Activated CD4-positive, CD25-positive, alpha-beta regulatory T cell (primary cell): Measurements from ENCODE around the gene SLC25A14.
"Not testable (repeated sequence)": the region's sequence is repeated elsewhere in the genome, so short reads cannot be mapped to it uniquely, and the experiment has no call there.

ENCODE experiments used
- DNase-seq, 4 experiments: peaks; one replicate each; lab custom pipeline; 2025; lab: John Stamatoyannopoulos, UW

The SLC25A14 gene, protein sequence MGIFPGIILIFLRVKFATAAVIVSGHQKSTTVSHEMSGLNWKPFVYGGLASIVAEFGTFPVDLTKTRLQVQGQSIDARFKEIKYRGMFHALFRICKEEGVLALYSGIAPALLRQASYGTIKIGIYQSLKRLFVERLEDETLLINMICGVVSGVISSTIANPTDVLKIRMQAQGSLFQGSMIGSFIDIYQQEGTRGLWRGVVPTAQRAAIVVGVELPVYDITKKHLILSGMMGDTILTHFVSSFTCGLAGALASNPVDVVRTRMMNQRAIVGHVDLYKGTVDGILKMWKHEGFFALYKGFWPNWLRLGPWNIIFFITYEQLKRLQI

DNA sequence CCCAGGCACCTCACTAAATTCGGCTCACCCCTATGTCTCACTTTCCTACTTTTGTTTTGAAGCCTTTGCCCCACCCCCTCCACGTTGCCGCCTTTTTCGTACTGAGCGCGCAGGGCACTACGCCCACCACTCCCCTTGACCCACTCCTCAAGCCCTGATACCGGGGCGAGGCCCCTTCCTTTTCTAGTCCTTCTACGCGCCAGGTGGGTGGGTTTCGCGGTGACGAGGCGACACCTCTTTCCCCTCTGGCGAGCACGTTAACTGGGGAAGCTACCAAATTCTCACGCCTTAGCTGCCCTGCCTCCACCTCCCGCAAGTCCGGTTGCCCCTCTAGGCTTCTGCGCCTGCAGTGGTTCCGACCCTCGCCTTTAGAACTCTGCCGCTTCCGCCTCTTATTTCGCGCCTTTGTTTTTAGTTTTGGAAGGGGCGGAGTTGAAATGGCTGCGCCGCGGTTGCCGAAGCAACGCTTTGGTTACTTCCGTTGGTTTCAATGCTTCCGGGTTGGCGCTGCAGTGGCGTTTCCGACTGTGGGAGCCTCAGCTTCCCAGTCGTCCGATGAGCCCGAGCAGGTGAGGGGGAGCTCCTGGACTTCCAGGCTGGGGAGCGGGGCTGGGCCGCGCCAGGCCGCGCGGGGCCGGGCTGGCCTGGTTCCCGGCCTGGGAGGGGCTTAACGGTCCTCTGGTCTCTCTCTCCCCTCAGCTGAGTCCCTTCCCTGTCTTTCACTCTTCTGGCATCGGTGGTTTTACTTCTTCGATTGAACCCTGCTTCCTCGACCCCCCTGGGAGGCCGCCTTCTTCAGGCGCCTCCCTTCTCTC is at the start of gene SLC25A14:
Gene SLC25A14 (plus strand): TSS at position 512 of the 815 bp plus-strand sequence. CDS start 360 bp downstream, outside the sequence.
- peak; percentile 7 to 42 (median 28) for DNase-seq

DNA sequence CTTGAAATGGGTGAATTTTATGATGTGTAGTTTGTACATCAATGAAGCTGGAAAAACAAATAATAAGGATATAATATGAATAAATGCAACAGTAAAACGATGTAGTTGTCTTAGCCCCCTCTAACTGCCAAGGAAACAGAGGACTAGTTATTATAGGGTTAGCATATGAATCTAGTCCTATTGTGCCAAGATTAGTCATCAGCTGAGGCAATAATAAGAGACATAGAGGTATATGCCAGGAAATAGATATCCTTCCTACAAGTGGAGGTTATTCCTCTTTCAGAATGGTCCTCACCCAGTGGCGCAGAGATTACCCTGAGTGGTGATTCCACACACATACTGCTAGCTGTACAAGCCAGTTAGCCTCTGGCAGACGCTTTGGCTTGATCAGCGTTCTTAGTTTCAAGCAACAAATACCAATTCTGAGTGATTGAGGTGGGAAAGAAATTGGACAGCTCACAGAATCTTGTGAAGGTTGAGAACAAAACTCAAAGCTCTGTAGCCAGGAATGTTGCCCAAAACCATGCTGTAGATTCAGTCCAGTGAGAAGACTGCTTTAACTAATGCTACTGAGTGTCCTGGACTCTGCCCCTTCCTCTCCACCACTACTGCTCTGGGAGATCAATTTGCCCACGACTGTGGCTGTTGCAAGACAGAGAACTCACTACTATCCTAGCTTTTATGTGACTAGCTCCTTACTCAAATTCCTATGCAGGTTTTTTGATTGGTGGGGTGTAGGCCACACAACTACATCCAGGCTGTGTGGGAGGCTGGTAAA is 44.0 kb upstream of the SLC25A14 start:
- no peak for DNase-seq

DNA sequence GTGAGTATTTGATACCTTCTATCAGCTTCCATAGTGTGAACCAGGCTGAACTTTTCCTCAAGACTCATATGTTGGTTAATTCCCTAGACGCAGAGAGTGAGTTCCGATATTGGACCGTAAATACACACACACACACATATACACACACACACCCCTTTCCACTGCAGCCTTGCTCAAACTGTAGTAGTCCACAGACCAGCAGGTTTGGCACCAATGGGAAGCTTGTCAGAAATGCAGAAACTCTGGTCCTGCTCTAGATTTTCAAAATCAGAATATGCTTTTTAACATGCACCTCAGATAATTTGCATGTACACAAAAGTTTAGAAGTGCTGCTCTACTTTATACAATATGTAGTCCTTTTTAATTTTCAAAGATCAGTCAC is 43.4 kb upstream of the SLC25A14 start:
- no peak for DNase-seq

DNA sequence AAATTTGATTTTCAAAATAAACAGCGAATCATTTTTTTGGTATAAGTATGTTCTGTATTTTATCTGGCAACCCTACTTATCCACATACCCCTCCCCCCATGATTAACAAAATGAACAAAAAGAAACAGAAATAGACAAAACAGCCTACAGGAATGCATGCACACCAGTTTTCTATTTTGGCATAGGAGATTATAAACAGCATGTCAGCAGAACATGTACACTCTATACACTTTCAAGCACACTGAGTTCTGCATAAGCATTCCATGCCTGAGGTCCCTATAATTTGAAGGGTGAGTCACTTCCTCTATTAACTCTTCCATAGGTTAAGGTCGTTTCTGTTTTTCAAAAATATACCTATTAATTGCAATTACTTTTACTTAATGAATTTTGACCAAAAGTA is 43.0 kb upstream of the SLC25A14 start:
- DNase-seq, result no peak

DNA sequence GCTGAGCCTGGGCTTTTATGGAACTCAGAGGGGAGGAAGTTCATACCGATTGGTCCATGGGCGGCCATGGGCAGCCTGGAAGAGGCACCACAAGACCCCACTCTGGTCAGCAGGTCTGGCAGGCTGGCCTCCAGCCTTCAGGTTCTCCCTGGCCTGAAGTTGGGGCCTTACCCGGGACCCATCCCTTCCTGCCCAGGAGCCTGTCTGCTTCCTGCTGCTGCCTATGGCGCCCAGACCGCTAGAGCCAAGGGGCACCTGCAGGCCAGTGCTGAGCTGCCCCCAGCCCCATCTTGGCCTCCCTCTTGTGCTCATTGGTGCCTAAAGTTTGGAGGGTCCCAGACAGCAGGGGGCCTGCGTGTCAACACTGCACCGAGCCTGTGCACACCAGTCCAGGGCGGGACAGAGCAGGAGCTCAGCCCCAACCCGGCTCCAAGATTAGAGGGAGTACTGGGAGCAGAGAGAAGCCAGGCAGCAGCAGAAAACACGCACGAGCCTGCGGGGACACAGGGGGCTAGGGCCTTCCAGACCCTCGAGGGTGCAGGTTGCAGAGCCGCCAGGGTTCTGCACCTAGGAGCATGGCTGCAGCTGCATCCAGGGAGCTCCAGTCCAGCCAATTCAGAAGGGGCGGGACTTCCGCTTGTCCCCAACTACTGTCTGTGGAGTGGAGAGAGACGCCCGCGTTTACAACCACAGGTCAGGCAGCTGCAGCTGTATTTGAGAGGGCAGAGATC is 40.3 kb upstream of the SLC25A14 start:
- DNase-seq, result no peak

DNA sequence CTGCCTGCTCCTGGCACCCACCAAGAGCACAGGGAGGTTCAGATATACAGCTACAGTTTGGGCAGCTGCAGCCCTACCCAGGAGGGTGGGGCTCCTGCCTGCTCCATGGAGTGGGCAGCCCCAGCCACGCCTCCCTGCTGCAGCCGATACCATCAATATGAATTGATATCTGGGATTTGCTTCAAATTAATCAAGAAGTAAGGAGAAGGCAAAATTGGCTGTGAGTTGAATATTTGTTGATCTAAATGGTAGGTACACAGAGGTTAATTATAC is 39.8 kb upstream of the SLC25A14 start:
- DNase-seq, result no peak

DNA sequence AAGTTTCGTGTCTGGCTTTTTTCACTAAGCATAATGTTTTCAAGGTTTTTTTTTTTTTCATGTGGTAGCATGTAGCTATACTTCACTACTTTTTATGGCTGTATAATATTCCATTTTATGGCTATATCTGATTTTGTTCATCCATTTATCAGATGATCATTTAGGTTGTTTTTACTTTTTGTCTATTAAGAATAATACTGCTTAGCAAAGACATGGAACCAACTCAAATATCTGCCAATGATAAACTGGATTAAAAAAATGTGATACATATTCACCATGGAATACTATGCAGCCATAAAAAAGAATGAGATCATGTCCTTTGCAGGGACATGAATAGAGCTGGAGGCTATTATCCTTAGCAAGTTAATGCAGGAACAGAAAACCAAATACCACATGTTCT is 38.3 kb upstream of the SLC25A14 start:
- no peak for DNase-seq

DNA sequence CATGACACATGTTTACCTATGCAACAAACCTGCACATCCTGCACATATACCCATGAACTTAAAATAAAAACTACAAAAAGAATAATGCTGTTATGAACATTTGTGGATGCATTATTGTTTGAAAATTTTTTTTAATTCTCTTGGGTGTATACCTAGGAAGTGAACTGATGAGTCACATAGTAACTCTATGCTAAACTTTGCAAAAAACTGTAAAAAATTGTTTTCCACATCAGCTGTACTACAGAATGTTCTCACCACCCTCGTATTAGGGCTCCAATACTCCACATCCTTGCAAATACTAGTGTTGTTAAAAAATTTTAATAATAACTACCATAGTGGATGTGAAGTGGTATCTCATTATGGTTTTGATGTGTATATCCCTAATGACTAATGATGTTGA is 37.7 kb upstream of the SLC25A14 start:
- no peak for DNase-seq

DNA sequence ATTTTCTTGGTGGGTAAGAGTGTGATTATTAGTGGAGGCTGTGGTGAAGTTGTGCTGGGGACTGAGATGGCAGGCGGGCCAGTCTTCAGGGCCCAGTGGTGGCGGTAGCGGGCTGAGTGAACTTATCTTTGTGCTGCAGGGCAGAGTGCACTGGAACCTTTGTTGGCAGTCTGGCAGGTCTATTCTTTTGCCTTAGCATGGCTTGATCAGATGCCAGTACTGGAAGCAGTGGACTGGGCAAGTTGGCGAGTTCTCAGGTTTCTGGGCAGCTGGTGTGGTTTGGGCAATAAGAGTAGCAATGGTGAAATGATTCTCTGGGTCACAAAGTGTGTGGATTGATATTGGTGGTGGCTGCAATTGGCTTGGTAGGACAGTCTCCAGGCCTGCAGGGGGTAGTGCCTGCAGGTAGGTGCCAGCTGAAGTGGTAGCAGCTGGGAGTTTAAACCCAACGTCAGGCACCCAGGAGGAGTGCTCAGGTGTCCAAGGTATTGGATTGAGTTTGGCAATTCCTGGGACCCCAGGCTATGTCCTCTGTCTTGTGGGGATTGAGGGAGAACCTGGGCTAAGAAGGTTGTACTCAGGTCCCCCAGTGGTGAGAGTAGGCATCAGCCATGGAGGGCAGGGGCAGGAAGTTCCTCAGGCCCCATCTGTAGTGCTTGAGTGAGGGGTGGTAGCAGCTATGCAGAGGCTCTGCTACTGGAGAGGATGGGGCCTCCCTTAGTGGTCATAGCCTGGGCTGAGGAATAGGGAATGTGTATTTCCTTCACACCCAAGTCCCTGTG is 34.9 kb upstream of the SLC25A14 start:
- DNase-seq, result no peak

DNA sequence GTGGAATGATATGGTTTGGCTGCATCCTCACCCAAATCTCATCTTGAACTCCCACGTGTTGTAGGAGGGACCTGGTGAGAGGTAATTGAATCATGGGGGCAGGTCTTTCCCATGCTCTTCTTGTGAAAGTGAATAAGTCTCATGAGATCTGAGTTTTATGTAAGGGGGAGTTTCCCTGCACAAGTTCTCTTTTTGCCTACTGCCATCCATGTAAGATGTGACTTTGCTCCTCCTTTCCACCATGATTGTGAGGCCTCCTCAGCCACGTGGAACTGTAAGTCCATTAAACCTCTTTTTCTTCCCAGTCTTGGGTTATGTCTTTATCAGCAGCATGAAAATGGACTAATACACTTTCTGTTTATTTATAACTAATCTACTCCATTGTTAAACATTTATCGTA is 19.8 kb upstream of the SLC25A14 start:
- not testable (repeated sequence) for DNase-seq

DNA sequence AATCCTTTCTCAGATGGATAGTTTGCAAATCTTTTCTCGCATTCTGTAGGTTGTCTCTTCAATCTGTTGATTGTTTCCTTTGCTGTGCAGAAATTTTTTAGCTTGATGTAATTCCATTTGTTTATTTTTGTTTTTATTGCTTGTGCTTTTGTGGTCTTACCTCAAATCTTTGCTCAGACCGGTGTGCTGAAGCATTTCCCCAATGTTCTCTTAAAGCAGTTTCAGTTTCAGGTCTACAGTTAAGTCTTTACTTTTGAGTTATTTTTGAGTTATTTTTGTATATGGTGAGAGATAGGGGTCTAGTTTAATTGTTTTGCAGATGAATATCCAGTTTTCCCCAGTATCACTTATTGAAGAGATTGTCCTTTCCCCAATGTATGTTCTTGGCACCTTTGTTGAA is 18.2 kb upstream of the SLC25A14 start:
- no peak for DNase-seq

DNA sequence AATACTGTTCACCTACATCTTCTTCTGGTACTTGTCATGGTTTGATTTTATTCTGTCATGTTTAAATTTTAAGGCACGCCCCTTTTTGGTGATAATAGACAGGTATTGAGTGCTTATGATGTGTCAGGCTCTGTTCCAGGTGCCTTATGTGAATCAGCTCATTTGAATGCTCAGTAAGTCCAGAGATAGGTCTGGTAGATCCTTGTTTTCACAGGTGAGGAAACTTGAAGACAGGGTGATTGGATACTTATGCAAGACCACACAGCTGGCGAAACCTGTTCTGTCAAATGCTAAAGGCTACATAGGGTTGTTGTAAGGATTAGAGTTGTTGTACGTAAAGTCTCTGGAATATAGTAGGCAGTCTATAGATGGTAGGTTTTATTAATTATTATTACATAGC is 9.6 kb upstream of the SLC25A14 start:
- no peak for DNase-seq

DNA sequence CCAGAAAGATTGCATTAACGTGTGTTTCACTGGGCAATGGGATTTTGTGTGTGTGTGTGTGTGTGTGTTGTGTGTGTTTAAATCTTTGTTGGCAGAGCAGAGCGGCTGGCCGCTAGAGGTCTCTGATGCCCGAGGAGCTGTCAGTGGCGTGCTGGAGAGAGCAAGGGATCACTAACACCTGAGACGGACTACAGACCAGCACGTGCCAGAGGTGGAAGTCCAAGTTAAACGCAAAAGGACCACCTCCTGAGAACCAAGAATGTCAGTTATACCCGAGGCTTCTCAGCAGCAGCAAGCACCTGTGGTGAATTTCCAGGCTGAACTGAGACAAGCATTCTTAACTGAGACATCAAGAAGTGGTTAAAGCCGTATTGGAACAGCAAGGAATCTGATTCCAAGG is 9.0 kb upstream of the SLC25A14 start:
- DNase-seq, result peak in 2 of 4 experiments; percentile 1 to 2

DNA sequence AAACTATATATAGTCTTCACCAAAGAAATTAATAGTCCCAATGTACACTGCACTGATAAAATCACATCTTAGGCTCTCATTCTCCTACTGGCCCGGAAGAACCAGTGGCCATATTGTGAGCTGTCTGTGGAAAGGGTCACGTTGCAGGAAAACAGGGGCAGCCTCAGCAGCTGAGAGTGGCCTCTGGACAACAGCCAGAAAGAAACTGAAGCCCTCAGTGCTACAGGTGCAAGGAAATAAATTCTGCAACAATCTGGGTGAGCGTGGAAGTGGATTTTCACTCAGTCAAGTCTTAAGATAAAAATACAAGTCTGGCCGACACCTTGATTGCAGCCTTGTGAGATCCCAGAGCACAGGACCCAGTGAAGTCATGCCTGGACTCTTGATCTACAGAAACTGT is 3.2 kb upstream of the SLC25A14 start:
- no peak for DNase-seq

DNA sequence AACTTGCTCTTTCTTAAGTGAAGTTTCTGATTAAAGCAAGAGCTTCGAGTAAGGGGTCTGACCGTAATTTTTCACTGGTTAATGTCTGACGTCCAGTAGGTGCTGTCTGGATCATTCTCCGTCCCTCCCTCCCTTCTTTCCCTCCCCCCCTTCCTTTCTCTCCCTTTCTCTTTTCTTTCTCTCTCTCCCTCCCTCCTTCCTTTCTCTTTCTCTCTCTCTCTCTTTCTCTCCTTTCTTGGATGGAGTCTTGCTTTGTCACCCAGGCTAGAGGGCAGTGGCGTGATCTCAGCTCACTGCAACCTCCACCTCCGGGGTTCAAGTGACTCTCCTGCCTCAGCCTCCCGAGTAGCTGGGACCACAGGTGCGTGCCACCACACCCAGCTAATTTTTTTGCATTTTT is 850 bp upstream of the SLC25A14 start:
- not testable (repeated sequence) for DNase-seq

DNA sequence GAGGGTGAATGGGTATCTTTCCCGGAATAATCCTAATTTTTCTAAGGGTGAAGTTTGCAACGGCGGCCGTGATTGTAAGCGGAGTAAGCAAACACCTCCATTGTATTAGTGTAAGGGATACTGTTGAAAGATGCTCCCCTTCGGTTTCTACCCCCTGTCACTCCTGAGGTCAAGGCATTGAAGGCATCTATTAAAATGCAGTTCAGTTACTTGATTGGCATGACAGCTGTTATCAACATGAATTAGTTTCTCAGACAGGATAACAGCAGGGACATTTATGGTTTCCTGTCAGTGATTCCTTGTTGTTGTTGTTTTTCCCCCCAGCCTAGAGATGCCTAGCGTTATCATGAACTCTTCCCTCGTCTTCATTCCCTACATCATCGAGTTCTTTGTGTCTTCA is 552 bp downstream of the SLC25A14 start:
- no peak for DNase-seq

DNA sequence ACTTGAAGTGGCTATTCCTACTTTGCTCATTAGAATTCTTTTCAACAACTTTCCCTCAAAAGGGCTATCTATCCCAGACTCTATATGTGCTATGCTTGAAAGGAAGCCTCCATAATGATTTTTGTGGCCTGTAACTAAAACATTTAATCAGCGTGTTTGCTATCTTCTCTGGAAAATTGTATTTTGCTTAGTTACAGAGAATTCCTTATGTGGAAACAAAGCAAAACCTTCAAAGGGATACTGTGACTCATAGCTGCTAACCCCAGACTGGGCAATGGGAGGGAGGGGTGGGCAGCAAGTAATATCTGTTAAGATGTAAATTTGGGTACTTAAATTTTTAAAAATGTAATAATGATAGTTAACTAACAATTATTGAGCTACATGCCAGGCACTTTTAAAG is 3.7 kb downstream of the SLC25A14 start:
- no peak for DNase-seq

DNA sequence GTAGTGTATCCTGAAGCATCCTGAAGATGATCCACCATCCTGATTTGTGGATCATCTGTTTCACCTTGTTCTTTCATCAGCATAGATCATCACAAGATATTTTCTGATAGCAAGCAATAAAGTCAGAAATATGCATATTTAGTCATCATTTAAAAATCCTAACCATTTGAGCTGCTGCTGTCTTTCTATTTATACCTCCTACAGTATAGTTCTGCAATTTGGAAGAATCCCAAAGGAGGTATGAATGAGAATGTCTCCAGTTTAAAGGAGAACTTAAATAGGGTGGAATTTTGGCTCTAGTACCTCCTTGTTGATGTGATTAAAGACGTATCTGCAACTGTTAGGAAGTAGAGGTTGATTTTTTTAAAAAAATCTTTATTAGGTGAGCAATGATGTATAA is 7.6 kb downstream of the SLC25A14 start:
- no peak for DNase-seq

DNA sequence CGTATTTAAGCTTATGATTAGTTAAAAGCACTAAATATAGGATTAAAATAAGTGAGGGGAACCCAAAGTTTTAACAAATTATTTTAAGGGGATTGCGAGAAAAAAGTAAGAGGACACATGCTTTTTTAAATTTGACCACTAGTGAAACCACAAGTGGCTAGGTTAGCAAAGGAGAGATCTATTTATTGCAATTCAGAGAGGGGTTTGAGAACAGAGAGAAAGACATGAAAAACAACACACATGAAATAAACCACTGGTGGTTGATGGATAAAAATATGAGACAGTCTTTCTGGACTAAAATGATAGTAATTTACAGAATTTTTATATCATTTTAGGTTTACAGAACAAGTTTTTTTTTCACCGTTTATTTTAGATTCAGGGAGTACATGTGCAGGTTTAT is 11.8 kb downstream of the SLC25A14 start:
- no peak for DNase-seq

DNA sequence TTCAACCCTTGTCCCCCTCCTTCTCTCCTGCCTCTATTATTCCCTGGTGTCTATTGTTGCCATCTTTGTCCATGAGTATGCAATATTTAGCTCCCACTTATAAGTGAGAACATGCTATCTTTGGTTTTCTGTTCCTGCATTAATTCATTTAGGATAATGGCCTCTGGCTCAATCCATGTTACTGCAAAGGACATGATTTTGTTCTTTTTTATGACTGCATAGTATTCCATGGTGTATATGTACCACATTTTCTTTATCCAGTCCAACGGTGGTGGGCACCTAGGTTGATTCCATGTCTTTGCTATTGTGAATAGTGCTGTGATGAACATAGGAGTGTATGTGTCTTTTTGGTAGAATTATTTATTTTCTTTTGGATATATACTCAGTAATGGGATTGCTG is 12.3 kb downstream of the SLC25A14 start:
- DNase-seq, result not testable (repeated sequence)

DNA sequence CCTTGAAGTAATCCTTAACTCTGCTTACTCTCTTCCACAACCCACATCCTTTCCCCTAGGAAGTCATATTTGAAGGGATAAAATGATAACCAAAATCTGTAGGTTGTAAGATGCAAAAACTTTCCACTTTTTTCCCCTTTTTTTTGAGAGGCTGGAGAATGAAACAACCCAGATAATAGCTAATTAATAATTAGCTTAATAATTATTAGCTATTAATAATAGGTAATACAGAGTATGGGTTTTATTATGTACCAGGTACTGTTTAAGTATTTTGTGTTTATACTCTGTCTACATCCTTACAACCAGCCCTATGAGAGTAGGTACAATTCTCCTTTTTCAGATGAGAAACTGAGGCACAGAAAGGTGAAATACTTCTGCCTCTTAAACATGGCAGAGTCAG is 36.4 kb downstream of the SLC25A14 start:
- no peak for DNase-seq
